ENCODE measurements around the gene NCK2.
A peak's percentile ranks its signal among the peaks of the same experiment; 100 is the strongest.

- TF ChIP-seq CTCF (IDR thresholded peaks at IDR 0.05; ENCODE audit: low read depth, low read length, poor library complexity, severe bottlenecking) (peak; percentile 83), EZH2phosphoT487 (IDR thresholded peaks at IDR 0.05; ENCODE audit: borderline replicate concordance, low read length) (no peak)
Observed at GRCh38 chr2:105888625-105889024, 143.9 kb downstream of the NCK2 start.

Measured in DOHH2 (cell line).